GM12878 (cell line): ENCODE results near the gene CLDN19. TPM values are rescaled to one million over a fixed set of nuclear protein-coding genes. Genes with fewer than 3 reads are reported as not detected.

Experiments used
- ATAC-seq: fragments of 200-7000 bp; cut with Tn5 transposase; 3 replicates; pipeline ENCODE4 v1.9.1; 2020; ENCODE audit warnings: mild to moderate bottlenecking, moderate library complexity
- BruUV-seq: library from RNA; stranded (reverse); fragments of 400-500 nt; replicated peaks from 2 replicates; lab custom pipeline; 2021; lab: Mats Ljungman, UMichigan
- CTCF ChIA-PET: fragments of 300-600 bp; sonication (Branson Sonifier 250); formaldehyde crosslinking; extraction: SDS; loops from one replicate; lab custom pipeline; 2021; ENCODE audit warnings: inconsistent platforms; lab: Yijun Ruan, JAX
- POLR2A ChIA-PET: fragments of 350-600 bp; formaldehyde crosslinking; extraction: SDS; loops from one replicate; lab custom pipeline; 2021; ENCODE audit warnings: inconsistent platforms; lab: Charles Lee
- RAD21 ChIA-PET: fragments of 300-600 bp; sonication (Branson Sonifier 250); formaldehyde crosslinking; loops from one replicate; lab custom pipeline; 2023; ENCODE audit warnings: antibody characterized with exemption; ENCODE audit not compliant: unreplicated experiment; lab: Charles Lee
- SMC1A ChIA-PET: fragments of 300-600 bp; sonication (Branson Sonifier 250); formaldehyde crosslinking; loops from one replicate; lab custom pipeline; 2023; ENCODE audit not compliant: unreplicated experiment, uncharacterized antibody; lab: Charles Lee
- DNase-seq: peaks from one replicate; pipeline ENCODE4 v3.0.0-alpha.2; 2011; ENCODE audit warnings: low read depth, low spot score
- FAIRE-seq: peaks from 3 replicates; lab custom pipeline; 2011; peaks lifted over from hg19 to GRCh38; lab: Jason Lieb, UNC
- H2AFZ ChIP-seq: 2 replicates; pipeline ENCODE4 v1.6.0; 2011; ENCODE audit warnings: low read depth, low read length, control low read depth; ENCODE audit not compliant: control insufficient read depth
- H3K27ac ChIP-seq: 2 replicates; pipeline ENCODE4 v1.5.1; 2011; ENCODE audit warnings: control low read depth; ENCODE audit not compliant: control insufficient read depth, insufficient read depth
- H3K27me3 ChIP-seq, 2 experiments: replicated peaks in 1 of 2; 2 replicates each; pipeline versions ENCODE4 v1.6.0 to v1.6.1; 2011; ENCODE audit warnings: low read length in 1 of 2; ENCODE audit not compliant: control insufficient read depth in 2 of 2, insufficient read depth in 2 of 2
- H3K36me3 ChIP-seq, 2 experiments: 2 replicates each; pipeline ENCODE4 v1.5.1; 2011; ENCODE audit warnings: low read length in 1 of 2; ENCODE audit not compliant: control insufficient read depth in 2 of 2, insufficient read depth in 2 of 2
- H3K4me1 ChIP-seq: 2 replicates; pipeline ENCODE4 v1.6.1; 2011; ENCODE audit warnings: mild to moderate bottlenecking, low read length, moderate library complexity, mixed read lengths; ENCODE audit not compliant: control insufficient read depth, insufficient read depth
- H3K4me2 ChIP-seq: 2 replicates; pipeline ENCODE4 v1.6.0; 2011; ENCODE audit warnings: control low read depth; ENCODE audit not compliant: control insufficient read depth, insufficient read depth
- H3K4me3 ChIP-seq: fragments of 200-600 bp; sonication (generic); 2 replicates; pipeline ENCODE4 v1.5.1; 2016
- H3K79me2 ChIP-seq: 2 replicates; pipeline ENCODE4 v1.6.0; 2011; ENCODE audit warnings: low read length; ENCODE audit not compliant: control insufficient read depth, insufficient read depth
- H3K9ac ChIP-seq: 2 replicates; pipeline ENCODE4 v1.8.0; 2011; ENCODE audit warnings: low read length, control low read depth, mixed read lengths; ENCODE audit not compliant: control insufficient read depth, insufficient read depth
- H3K9me3 ChIP-seq: replicated peaks from 3 replicates; pipeline ENCODE4 v1.5.1; 2011; ENCODE audit warnings: mild to moderate bottlenecking, low read length; ENCODE audit not compliant: control insufficient read depth, insufficient read depth
- H4K20me1 ChIP-seq: 2 replicates; pipeline ENCODE4 v1.6.0; 2011; ENCODE audit not compliant: control insufficient read depth, insufficient read depth
- CTCF ChIP-seq, 3 experiments: IDR thresholded peaks in 2 of 3; conservative IDR thresholded peaks in 1 of 3; 2 replicates each; pipeline ENCODE4 v1.5.1; 2011; ENCODE audit warnings: low read depth in 3 of 3, low read length in 3 of 3, mild to moderate bottlenecking in 3 of 3, control low read depth in 2 of 3, moderate library complexity in 2 of 3, inconsistent platforms in 1 of 3, mixed read lengths in 1 of 3; ENCODE audit not compliant: control insufficient read depth in 2 of 3, insufficient read depth in 1 of 3; ENCODE audit errors: extremely low read depth in 1 of 3
- HCFC1 ChIP-seq: fragments of 150-350 bp; IDR thresholded peaks from 2 replicates; pipeline ENCODE4 v1.6.1; 2014; ENCODE audit warnings: low read length
- IKZF1 ChIP-seq: fragments of 450-650 bp; conservative IDR thresholded peaks from 2 replicates; pipeline ENCODE4 v1.6.1; 2017; ENCODE audit warnings: antibody characterized with exemption, mild to moderate bottlenecking
- NFXL1 ChIP-seq: fragments of 450-650 bp; IDR thresholded peaks from 2 replicates; pipeline ENCODE4 v1.6.1; 2017; ENCODE audit warnings: antibody characterized with exemption, mild to moderate bottlenecking, borderline replicate concordance
- POLR2A ChIP-seq: IDR thresholded peaks from 2 replicates; pipeline ENCODE4 v1.6.1; 2011; ENCODE audit warnings: low read depth, mild to moderate bottlenecking, low read length
- RAD21 ChIP-seq: IDR thresholded peaks from 2 replicates; pipeline ENCODE4 v1.6.1; 2011; ENCODE audit warnings: mild to moderate bottlenecking, low read depth, low read length, moderate library complexity; ENCODE audit not compliant: insufficient read depth
- RUNX3 ChIP-seq: IDR thresholded peaks from 2 replicates; pipeline ENCODE4 v1.6.1; 2012; ENCODE audit warnings: low read length, inconsistent platforms
- SMC3 ChIP-seq: IDR thresholded peaks from 2 replicates; pipeline ENCODE4 v1.6.1; 2011; ENCODE audit warnings: low read length, improper control_type of control experiment, borderline replicate concordance
- WGBS: methylation state at CpG from one replicate; pipeline ENCODE4 v1.1.6; 2016; ENCODE audit warnings: low lambda C conversion rate; ENCODE audit not compliant: insufficient replicate concordance, insufficient coverage; ENCODE audit errors: missing lambda C conversion rate; 5-methylcytosine and 5-hydroxymethylcytosine counted together
- in situ Hi-C: fragments of 300-500 bp; cut with MboI; formaldehyde crosslinking; loops from 9 replicates; pipeline ENCODE4 v1.14.3; 2018; ENCODE audit warnings: mixed read lengths
- intact Hi-C: fragments of 100-400 bp; cut with micrococcal nuclease; formaldehyde crosslinking; loops from one replicate; pipeline ENCODE4 v1.14.2; 2022; ENCODE audit not compliant: unreplicated experiment
- polyA plus RNA-seq, 11 experiments: library from polyadenylated mRNA; depleted of rRNA in 4 of 11; unstranded in 6 of 11; stranded (reverse) in 5 of 11; fragments of >200 nt; fragmentation: Nextera tagmentation in 4 of 11; fragmentation: Illumina TruSeq in 1 of 11; extraction: Ambion mirVana in 4 of 11; extraction: Trizol in 1 of 11; gene quantifications; 1 replicate in 1 of 11; 2 replicates in 10 of 11; pipeline versions ENCODE4 v1.2.1 to v1.2.3, GENCODE V29; 2011 to 2016; ENCODE audit warnings: inconsistent platforms in 2 of 11, missing spikeins in 2 of 11, low read depth in 1 of 11
- total RNA-seq, 4 experiments: library from RNA; depleted of rRNA in 3 of 4; stranded (reverse); fragments of >200 nt in 3 of 4; fragmentation: Illumina TruSeq in 1 of 4; extraction: Trizol in 1 of 4; gene quantifications; 2 replicates each; pipeline versions ENCODE4 v1.2.1 to v1.2.3, GENCODE V29; 2013 to 2021

Gene CLDN19
- total and polyA plus RNA-seq, 10 of the 15 experiments (the other 5 are each of a cell fraction or from before 2014, with no cell fraction given): not detected

GRCh38 chr1:42737257-42737656, 2.8 kb downstream of the CLDN19 start:
- no peaks in the 10 kb centered on the region for H3K27me3 ChIP-seq
- H3K4me1 ChIP-seq: peaks cover 11% of the 10 kb centered on the region
- no peak overlapping the region for H3K9ac ChIP-seq
- H3K4me3 ChIP-seq: no peak overlapping the region
- CTCF ChIA-PET: interaction anchor here (0.9 to 1.0 kb wide), 2 partner anchors 45 to 57 kb away, joined by 3 to 5 read pairs; no protein-coding TSS in a partner anchor
- H4K20me1 ChIP-seq: no peaks in the 10 kb centered on the region
- no peaks in the 10 kb centered on the region for H3K9me3 ChIP-seq
- in situ Hi-C loops: loop anchor here (10.0 kb wide), 1 partner anchor 142 kb away; no protein-coding TSS in a partner anchor
- ATAC-seq: peak; percentile 62
- H2AFZ ChIP-seq: no peak overlapping the region; the same call in 1 of the 2 replicates
- intact Hi-C loops: no loop called here
- H3K27ac ChIP-seq: no peak overlapping the region
- H3K36me3 ChIP-seq: no peaks in the 10 kb centered on the region
- no peaks in the 10 kb centered on the region for H3K79me2 ChIP-seq
- RAD21 ChIA-PET: no interaction called here
- no peak overlapping the region; the same call in 1 of the 2 replicates for H3K4me2 ChIP-seq
- peak; percentile 25 for DNase-seq
- POLR2A ChIA-PET: no interaction called here
- no TSS peak for BruUV-seq
- FAIRE-seq: no peak
- whole genome bisulfite sequencing: 1% methylated on average over 5 of the region's 5 CpGs
- SMC1A ChIA-PET: interaction anchor here (0.8 kb wide), 1 partner anchor 30 kb away, joined by 3 read pairs; the partner anchor contains the start of genes C1orf50 and P3H1
- TF ChIP-seq SMC3: peak; percentile 19; the same call in 1 of the 2 replicates
- TF ChIP-seq RUNX3: peak; percentile 22; the same call in 1 of the 2 replicates
- TF ChIP-seq CTCF (IDR thresholded peaks at IDR 0.05 in 2 of 3, conservative IDR thresholded peaks at IDR 0.05 in 1 of 3; ENCODE audit: control insufficient read depth in 2 of 3, extremely low read depth in 1 of 3, insufficient read depth in 1 of 3, low read depth in 3 of 3, low read length in 3 of 3): peak; percentile 7 to 32 (median 15); a peak in 3 of 6 replicates
- TF ChIP-seq NFXL1: no peak
- TF ChIP-seq RAD21: 0 out of 2 replicates have a peak, but pooled peaks have one; percentile 22
- TF ChIP-seq POLR2A: no peak
- TF ChIP-seq HCFC1: no peak
- peak; percentile 22 for TF ChIP-seq IKZF1
